HG02885 (cell line): ENCODE results near the gene BET1L.
"Not testable (repeated sequence)": the region's sequence is repeated elsewhere in the genome, so short reads cannot be mapped to it uniquely, and the experiment has no call there.

Experiments used
- ATAC-seq: cut with Tn5 transposase; IDR thresholded peaks from one replicate; pipeline ENCODE4 v1.9.1; 2021; ENCODE audit warnings: mild to moderate bottlenecking; ENCODE audit not compliant: unreplicated experiment, poor library complexity

Gene BET1L

GRCh38 chr11:199004-199581 is 8.1 kb downstream of the BET1L start:
- no peak for ATAC-seq

- ATAC-seq, result no peak
These were observed 8.9 kb downstream of the BET1L start for GRCh38 chr11:198236-198806.

- ATAC-seq, result no peak
These were observed 9.4 kb downstream of the BET1L start for GRCh38 chr11:197741-198235.

- no peak for ATAC-seq
These were observed 10.1 kb downstream of the BET1L start for GRCh38 chr11:196786-197731.

GRCh38 chr11:193481-193880 is 13.7 kb downstream of the BET1L start:
- not testable (repeated sequence) for ATAC-seq

- not testable (repeated sequence) for ATAC-seq
These were observed 14.5 kb downstream of the BET1L start, which contains the start of gene SCGB1C1 for GRCh38 chr11:192674-193128. Gene SCGB1C1, plus strand, starts transcription at chr11:193078. Its CDS starts 22 bp downstream, at chr11:193100.

- not testable (repeated sequence) for ATAC-seq
These were observed 15.4 kb downstream of the BET1L start for GRCh38 chr11:191490-192478.

GRCh38 chr11:190546-190945 is 16.7 kb downstream of the BET1L start:
- ATAC-seq, result not testable (repeated sequence)

GRCh38 chr11:189843-190311 is 17.3 kb downstream of the BET1L start:
- ATAC-seq, result peak; percentile 84

- ATAC-seq, result not testable (repeated sequence)
These were observed 17.9 kb downstream of the BET1L start for GRCh38 chr11:189200-189783.

GRCh38 chr11:180242-180641 is 27.0 kb downstream of the BET1L start:
- ATAC-seq, result not testable (repeated sequence)
